Activated CD4-positive, CD25-positive, alpha-beta regulatory T cell treated with anti-CD3 and anti-CD28 coated beads, Interleukin-2, amount 50 U/mL, for 24 hours (primary cell): Measurements from ENCODE around the gene ZNF90.
"Not testable (repeated sequence)": the region's sequence is repeated elsewhere in the genome, so short reads cannot be mapped to it uniquely, and the experiment has no call there.

Experiments used
- ATAC-seq, 2 donors: fragments of 150-1000 bp; cut with Tn5 transposase; one replicate each; pipeline ENCODE4 v1.10.0; 2021; ENCODE audit warnings: mild to moderate bottlenecking in 1 of 2, moderate library complexity in 1 of 2

Gene ZNF90

DNA sequence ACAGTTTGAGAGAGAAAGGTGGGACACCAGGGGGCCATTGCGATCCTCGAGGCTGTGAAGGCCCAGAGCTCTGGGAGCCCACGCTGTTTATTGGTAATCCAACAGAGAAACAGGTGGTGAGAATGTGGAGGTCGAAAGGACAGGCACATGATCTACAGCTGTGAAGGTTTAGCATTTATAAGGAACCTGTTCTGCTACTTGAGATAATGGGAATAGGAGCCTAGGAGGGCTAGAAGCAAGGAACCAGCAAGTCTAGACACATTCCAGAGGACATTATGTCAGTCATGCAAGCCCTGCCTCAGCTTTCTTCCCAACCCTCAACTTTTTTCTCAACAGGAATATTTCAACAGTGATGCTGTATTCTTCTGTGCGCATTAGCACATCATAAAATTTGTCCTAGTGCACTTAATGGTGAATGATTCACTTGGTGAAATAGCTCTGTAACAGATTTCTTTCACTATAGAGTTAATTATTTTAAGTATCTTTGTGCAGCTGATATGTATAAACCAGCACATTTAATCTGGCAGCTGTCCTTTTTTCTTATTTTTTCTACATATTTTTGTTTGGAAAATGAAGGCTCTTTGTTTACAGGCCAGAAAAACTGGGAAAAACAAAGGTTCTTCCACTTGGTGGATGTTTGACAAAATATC, 25.4 kb downstream of the ZNF90 start:
- no peak for ATAC-seq

DNA sequence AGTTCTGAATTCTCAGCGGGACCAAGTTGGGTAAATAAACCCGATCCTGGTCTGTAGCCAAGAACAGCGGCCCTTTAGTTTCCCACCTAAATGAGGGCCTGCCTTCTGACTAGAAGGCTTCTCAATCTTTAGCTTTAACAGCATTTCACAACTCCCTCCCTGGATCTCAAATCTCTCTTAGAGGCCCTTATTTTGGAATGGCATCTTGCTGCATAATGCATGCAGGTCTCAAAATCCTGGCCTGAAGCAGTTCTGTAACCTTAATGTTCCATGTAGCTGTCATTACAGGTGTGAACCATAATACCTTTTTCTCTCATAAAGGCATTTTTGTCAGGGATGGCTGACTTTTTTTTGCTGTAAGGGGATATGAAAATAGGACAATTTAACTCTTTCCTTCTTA, 29.5 kb downstream of the ZNF90 start:
- ATAC-seq = no peak

DNA sequence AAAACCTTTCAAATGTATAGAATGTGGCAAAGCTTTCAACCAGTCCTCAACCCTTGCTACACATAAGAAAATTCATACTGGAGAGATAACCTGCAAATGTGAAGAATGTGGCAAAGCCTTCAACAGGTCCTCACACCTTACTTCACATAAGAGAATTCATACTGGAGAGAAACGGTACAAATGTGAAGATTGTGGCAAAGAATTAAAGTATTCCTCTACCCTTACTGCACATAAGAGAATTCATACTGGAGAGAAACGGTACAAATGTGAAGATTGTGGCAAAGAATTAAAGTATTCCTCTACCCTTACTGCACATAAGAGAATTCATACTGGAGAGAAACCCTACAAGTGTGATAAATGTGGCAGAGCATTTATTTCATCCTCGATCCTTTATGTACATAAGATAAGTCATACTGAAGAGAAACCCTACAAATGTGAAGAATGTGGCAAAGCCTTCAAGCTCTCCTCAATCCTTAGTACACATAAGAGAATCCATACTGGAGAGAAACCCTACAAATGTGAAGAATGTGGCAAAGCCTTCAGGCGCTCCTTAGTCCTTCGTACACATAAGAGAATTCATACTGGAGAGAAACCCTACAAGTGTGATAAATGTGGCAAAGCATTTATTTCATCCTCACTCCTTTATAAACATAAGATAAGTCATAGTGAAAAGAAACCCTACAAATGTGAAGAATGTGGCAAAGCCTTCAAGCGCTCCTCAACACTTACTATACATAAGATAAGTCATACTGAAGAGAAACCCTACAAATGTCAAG, 40.5 kb downstream of the ZNF90 start:
- not testable (repeated sequence) for ATAC-seq

DNA sequence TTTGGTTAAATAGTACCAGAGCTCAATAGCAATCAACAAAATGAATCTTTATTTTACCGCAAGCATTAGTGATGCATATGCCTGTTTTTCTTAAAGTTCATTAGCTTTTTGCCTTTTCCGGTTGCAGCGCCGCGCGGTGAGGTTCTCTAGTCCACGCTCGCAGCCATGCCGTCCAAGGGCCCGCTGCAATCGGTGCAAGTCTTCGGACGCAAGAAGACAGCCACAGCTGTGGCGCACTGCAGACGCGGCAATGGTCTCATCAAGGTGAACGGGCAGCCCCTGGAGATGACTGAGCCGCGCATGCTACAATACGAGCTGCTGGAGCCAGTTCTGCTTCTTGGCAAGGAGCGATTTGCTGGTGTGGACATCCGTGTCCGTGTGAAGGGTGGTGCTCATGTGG, 47.1 kb downstream of the ZNF90 start:
- ATAC-seq = no peak

DNA sequence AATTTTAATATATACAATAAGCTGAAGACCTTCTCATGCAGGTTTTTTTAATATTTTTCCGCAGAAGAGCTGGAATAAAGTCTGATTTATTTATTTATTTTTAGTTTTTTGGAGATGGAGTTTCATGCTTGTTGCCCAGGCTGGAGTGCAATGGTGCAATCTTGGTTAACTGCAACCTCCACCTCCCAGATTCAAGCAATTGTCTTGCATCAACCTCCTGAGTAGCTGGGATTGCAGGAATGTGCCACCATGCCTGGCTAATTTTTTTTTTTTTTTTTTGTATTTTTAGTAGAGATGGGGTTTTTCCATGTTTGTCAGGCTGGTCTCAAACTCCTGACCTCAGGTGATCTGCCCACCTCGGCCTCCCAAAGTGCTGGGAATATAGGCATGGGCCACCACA, 55.1 kb downstream of the ZNF90 start:
- not testable (repeated sequence) for ATAC-seq

DNA sequence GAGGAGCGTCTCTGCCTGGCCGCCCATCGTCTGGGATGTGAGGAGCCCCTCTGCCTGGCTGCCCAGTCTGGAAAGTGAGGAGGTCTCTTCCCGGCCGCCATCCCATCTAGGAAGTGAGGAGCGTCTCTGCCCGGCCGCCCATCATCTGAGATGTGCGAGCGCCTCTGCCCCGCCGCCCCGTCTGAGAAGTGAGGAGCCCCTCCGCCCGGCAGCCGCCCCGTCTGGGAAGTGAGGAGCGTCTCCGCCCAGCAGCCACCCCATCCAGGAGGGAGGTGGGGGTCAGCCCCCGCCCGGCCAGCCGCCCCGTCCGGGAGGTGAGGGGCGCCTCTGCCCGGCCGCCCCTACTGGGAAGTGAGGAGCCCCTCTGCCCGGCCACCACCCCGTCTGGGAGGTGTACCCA, 59.9 kb downstream of the ZNF90 start:
- not testable (repeated sequence) for ATAC-seq

DNA sequence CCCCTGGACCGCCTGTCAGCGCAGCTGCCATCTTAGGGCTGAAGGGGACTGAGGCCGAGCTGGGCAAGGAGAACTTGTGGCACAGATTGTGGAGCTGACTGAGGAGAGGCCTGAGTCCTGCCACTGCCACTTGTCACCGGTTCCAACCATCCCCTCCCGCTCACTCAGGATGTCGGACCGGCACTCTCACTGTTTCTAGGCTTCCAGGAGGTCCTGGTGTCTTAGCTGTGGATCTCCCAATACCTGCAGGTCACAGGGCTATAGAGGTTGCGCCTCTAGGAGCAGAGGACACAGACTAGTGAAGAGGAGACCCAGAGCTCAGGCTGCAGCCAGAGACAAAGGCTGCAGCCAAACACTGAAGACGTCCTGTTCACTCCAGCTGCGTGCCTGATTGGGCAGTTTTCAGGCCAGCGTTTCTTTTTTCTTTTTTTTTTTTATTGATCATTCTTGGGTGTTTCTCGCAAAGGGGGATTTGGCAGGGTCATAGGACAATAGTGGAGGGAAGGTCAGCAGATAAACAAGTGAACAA, 73.9 kb downstream of the ZNF90 start:
- no peak for ATAC-seq

DNA sequence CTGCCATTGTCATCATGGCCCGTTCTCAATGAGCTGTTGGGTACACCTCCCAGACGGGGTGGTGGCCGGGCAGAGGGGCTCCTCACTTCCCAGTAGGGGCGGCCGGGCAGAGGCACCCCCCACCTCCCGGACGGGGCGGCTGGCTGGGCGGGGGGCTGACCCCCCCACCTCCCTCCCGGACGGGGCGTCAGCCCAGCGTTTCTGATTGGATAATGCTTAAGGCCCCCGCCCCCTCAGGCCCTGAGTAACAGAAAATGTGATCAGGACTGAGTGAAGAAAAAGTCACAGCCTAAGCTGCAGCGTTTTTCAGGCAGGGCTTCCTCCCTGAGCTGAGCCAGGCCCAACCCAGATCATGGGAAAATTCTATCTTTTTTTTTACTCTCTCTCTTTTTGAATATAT, 74.7 kb downstream of the ZNF90 start:
- ATAC-seq = not testable (repeated sequence)

DNA sequence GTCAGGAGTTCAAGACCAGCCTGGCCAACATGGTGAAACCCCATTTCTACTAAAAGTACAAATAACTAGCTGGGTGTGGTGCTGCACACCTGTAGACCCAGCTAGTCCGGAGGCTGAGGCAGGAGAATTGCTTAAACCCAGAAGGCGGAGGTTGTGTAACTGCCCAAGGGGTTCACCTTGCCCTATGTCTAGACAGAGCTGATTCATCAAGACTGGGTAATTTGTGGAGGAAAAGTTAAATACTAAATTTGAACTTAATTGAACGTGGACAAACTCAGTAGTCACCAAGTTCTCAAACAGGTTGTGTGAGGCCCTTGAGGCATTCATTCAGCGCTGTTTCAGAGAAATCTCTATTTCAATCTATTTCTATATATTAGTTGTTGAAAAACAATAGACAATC, 75.5 kb downstream of the ZNF90 start:
- ATAC-seq = no peak

DNA sequence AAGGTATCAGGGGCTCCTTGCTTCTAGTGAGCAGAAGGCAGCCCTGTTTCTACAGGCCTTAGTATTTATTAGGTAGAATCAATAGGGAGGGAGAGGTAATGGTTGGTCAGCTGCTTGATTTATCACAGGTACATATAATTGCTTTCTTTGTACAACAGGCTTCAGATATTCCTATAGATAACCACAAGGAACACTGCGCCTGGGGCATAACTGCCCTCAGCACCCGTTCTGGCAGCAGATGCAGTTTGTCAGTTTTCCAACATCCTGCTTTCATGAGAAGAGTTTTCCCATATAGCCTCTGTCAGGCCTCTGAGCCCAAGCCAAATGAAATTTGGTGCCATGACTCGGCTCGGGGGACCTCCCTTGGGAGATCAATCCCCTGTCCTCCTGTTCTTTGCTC, 76.8 kb downstream of the ZNF90 start:
- no peak for ATAC-seq

DNA sequence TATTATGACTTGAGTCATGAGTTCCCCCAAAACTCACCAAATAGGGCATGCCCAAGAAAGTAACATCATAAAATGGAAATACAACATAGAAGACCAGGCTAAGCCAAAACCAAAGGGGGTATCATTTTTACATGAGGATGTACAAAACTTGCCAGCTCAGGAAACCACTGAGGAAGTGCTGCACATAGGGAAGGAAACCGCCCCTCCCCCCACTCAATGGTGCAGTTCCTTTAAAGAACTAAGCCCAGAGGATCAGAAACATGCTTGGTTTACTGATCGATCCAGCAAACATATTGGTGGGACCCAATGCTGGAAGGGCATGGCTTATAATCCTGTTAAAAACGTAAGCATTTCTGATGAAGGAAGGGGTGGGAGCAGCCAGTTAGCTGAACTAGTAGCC, 85.0 kb downstream of the ZNF90 start:
- ATAC-seq = no peak

DNA sequence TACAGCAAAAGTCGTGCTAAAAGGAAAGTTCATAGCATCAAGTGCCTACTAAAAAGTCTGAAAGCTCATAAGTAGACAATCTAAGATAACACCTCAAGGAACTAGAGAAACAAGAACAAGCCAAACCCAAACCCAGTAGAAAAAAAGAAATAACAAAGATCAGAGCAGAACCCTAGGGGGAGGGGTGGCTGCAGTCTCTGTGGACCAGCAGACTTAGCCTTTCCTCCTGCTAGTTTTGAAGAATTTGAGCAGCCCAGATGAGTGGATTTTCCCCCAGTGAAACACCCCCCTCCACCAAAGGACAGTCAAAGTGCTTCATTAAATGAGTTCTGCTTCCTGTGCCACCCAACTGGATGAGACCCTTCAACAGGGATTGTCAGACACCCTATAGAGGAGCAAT, 86.7 kb downstream of the ZNF90 start:
- ATAC-seq = no peak

DNA sequence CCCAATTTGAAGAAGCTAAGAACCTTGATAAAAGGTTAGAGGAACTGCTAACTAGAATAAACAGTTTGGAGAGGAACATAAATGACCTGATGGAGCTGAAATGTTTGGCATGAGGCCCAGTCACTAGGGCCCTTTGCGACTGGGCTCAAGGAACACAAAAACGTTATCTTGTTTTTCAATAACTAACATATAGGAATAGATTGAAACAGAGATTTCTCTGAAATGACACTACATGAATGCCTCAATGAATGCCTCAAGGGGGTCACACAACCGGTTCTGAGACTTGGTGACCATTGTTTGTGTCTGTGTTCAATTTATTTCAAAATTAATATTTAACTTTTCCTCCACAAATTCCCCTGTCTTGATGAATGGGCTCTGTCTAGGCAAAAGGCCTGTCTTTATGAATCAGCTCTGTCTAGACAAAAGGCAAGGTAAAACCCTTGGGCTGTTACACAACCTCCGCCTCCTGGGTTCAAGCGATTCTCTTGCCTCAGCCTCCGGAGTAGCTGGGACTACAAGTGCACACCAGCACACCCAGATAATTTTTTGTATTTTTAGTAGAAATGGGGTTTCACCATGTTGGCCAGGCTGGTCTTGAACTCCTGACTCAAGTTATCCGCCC, 88.3 kb downstream of the ZNF90 start:
- no peak for ATAC-seq

DNA sequence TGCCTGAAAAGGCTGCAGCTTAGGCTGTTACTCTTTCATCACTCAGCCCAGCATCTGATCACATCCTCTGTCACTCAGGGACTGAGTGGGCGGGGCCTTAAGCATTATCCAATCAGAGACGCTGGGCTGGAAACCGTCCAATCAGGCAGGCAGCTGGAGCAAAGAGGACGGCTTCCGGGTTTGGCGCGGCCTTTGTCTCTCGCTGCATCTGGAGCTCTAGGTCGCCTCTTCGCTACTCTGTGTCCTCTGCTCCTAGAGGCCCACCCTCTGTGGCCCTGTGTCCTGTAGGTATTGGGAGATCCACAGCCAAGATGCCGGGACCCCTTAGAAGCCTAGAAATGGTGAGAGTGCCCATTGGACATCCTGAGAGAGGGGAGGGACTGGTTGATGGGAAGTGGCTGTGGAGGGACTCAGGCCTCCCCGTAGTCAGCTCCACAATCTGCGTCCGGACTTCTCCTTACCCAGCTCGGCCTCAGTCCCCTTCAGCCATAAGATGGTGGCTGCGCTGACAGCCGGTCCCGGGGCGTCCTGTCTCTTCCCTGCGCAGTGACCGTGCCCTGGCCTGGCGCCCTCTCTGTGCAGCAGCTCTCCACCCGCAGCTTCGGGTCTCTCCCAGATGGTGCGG, 89.3 kb downstream of the ZNF90 start, which contains the start of gene ZNF486:
Gene ZNF486 (plus strand): TSS at position 195 of the 625 bp plus-strand sequence. CDS start 117 bp downstream, at position 312.
- peak; percentile 99 for ATAC-seq

DNA sequence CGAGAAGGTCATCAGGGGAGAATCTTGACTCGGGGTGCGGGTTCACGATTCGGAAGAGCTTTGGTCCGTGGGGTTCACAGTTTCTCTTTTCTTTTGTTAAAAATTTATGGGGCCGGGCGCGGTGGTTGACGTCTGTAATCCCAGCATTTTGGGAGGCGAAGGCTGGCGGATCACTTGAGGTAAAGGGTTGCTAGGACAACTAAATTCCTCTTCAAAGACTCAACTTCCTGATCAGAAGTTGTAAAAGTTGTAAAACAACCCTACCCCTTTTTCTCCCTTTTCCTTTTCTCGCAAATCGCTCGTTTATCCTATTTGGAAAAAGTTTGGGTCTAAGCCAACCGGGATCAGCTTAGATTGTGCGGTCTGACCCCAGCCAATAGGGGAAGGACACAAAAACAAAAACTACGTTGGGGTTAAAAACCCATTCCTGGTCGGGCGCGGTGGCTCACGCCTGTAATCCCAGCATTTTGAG, 89.9 kb downstream of the ZNF90 start:
- ATAC-seq = no peak
